ENCODE data around the gene GATAD2A. TPM values are rescaled to one million over a fixed set of nuclear protein-coding genes. Genes with fewer than 3 reads are reported as not detected.
"Not testable (repeated sequence)": the region's sequence is repeated elsewhere in the genome, so short reads cannot be mapped to it uniquely, and the experiment has no call there.

The GATAD2A gene
- total RNA-seq, 1 donor from 2014 or later, result 7.7 TPM

GRCh38 chr19:19443902-19444680 is 38.6 kb downstream of the GATAD2A start:
- DNase-seq (ENCODE audit: low spot score in 2 of 2), result no peak
- FAIRE-seq, result no peak

GRCh38 chr19:19444681-19445155 is 39.2 kb downstream of the GATAD2A start:
- DNase-seq (ENCODE audit: low spot score in 2 of 2), result no peak
- FAIRE-seq, result no peak

GRCh38 chr19:19445288-19445687 is 39.8 kb downstream of the GATAD2A start:
- no peak for FAIRE-seq
- no peak for DNase-seq (ENCODE audit: low spot score in 2 of 2)

- DNase-seq (ENCODE audit: low spot score in 2 of 2), result no peak
- FAIRE-seq, result no peak
Observed at GRCh38 chr19:19445911-19446361, 40.5 kb downstream of the GATAD2A start.

- DNase-seq (ENCODE audit: low spot score in 2 of 2), result no peak
- no peak for FAIRE-seq
Observed at GRCh38 chr19:19446655-19447437, 41.4 kb downstream of the GATAD2A start.

- no peak for FAIRE-seq
- DNase-seq (ENCODE audit: low spot score in 2 of 2), result no peak
Observed at GRCh38 chr19:19447536-19448237, 42.2 kb downstream of the GATAD2A start.

GRCh38 chr19:19448238-19448544 is 42.7 kb downstream of the GATAD2A start:
- FAIRE-seq (no peak), DNase-seq (ENCODE audit: low spot score in 2 of 2) (no peak)

- FAIRE-seq (no peak), DNase-seq (ENCODE audit: low spot score in 2 of 2) (no peak)
Observed at GRCh38 chr19:19451429-19452242, 46.2 kb downstream of the GATAD2A start.

GRCh38 chr19:19452243-19453124 is 47.0 kb downstream of the GATAD2A start:
- no peak for DNase-seq (ENCODE audit: low spot score in 2 of 2)
- no peak for FAIRE-seq

GRCh38 chr19:19453125-19453454 is 47.6 kb downstream of the GATAD2A start:
- FAIRE-seq (no peak), DNase-seq (ENCODE audit: low spot score in 2 of 2) (no peak)

- DNase-seq (ENCODE audit: low spot score in 2 of 2); FAIRE-seq: not testable (repeated sequence)
Observed at GRCh38 chr19:19455166-19455919, 49.9 kb downstream of the GATAD2A start.

- DNase-seq (ENCODE audit: low spot score in 2 of 2) (no peak), FAIRE-seq (no peak)
Observed at GRCh38 chr19:19457671-19458070, 52.2 kb downstream of the GATAD2A start.

GRCh38 chr19:19458110-19458816 is 52.8 kb downstream of the GATAD2A start:
- DNase-seq (ENCODE audit: low spot score in 2 of 2) (no peak), FAIRE-seq (no peak)

- no peak for FAIRE-seq
- DNase-seq (ENCODE audit: low spot score in 2 of 2), result no peak
Observed at GRCh38 chr19:19459073-19459472, 53.6 kb downstream of the GATAD2A start.

GRCh38 chr19:19459707-19460251 is 54.3 kb downstream of the GATAD2A start:
- FAIRE-seq (no peak), DNase-seq (ENCODE audit: low spot score in 2 of 2) (no peak)

- no peak for FAIRE-seq
- no peak for DNase-seq (ENCODE audit: low spot score in 2 of 2)
Observed at GRCh38 chr19:19460258-19460731, 54.8 kb downstream of the GATAD2A start.

GRCh38 chr19:19460761-19461265 is 55.3 kb downstream of the GATAD2A start:
- no peak for FAIRE-seq

More at GRCh38 chr19:19460761-19461265, 55.3 kb downstream of the GATAD2A start:
- peak in 1 of 2 donors; percentile 66 for DNase-seq (ENCODE audit: low spot score in 2 of 2)

All from frontal cortex (tissue), 4 donors.